GM19463 (cell line): ENCODE data around the gene NEGR1.

Source experiments
- ATAC-seq: cut with Tn5 transposase; IDR thresholded peaks from one replicate; pipeline ENCODE4 v1.9.1; 2021; ENCODE audit warnings: mild to moderate bottlenecking, moderate library complexity; ENCODE audit not compliant: unreplicated experiment

Gene NEGR1

DNA sequence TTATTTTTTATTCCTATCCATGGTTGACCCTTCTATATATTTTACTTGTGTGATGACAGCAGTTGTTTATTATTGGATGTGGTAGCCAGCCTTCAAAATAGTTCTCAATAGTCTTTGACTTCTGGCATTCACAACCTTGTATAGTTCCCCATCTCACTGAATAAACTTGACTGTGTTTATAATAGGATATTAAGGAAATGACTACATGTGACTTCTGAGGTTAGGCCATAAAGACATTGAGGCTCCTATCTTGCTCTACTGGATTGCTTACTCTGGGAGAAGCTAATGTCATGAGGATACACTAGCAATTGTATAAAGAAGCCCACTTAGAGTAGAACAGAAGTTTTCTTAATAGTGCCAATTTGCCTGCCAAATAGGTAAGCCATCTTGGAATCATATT, 231.8 kb downstream of the NEGR1 start:
- ATAC-seq: no peak

DNA sequence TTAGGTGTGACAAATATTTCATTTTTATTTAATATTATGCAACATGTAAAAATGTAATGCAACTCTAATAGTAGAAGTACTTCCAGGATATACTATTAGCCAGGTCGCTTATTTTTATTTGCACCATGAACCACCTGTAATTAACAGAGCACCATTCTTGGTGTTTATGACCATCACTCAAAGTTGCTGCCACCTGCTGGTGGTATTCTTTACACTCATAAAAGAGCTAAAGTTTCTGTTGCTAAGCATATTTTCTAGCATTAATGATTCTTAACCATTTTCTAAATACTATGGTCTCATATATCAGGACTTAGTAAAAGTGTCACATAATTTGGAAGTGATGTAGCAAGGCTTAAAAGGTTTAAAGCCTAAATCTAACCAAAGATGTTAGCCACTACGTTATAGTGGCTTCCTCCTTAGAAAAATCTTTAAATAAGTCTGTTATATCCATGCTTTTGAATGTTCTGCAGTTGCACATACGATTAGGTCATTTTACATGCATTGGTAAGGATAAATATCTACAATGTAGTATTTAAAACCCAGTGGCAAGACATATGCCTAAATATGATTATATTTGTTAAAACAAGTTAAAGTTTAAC, 244.5 kb downstream of the NEGR1 start:
- ATAC-seq: peak; percentile 72

DNA sequence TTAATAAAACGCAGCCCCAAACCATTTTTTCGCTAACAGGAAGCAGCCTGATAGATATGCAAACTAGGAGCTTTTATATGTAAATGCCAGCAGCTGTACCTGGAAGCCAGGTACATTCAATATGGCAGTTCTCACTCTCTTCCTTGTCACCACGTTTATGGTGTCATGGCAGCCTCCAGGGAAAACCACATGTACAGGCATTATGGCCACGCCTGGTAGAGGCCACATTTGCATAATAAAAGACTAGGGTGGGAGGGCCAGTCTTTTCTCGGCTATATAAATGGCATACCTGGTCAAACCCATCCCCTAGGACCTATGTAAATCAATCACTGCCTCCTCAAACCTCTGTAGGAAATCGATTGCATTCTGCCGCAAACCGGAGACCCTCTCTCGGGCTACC, 247.5 kb downstream of the NEGR1 start:
- no peak for ATAC-seq

DNA sequence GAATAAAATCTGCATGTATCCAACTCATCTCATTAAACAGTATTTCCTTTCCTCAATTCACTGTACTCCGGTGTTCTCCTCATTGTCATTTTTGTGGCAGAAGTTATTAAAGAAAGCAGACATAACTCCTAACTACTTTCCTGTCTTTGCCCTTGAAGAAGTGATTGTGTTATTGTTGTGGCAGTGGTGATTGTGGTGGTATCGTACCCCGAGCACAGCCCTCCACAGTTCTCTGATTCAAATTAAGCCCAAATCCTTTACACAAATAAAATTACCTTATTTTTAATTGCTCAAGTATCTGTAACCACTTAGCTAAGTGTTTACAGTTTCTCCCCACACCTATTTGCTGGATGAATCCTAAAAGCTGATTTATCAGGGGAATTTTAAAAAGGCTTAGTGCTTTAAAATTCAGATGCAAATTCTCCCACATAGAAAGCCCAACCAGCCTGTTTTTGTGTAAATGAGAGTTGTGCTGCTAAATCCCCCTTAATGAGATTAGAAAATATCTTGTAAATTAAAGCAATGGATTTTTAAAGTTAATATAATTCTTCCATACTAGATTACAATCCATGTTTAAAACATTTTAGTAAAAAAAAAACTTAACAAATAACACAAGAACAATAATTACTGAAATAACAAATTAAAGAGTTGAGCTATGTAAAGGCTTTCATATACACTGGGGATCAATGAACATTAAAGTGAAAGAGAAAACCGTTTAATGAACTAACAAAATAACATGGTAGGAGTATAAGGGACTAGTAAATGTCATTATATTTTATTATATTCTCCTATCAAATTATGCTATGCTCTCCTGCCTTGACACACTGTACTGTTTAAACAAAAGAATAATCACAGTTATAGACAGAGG, 259.0 kb downstream of the NEGR1 start:
- ATAC-seq: no peak

DNA sequence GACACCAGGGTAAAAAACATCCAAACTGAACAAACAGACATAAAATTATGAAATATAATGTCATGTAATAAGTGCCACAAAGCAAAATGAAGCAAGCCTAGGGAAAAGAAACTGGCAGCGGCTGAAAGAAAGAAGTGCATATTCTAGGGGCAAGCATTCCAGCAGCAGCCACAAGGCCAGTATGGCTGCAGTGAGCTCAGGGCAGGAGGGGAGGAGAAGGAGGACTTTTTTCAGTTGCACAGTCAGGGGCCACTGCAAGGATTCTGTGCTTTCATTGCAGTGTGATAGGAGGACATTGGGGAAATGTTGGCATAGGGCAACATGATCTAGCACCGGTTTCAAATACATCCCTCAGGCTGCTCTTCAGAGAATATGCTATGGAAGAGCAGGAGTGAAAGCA, 263.8 kb downstream of the NEGR1 start:
- no peak for ATAC-seq

DNA sequence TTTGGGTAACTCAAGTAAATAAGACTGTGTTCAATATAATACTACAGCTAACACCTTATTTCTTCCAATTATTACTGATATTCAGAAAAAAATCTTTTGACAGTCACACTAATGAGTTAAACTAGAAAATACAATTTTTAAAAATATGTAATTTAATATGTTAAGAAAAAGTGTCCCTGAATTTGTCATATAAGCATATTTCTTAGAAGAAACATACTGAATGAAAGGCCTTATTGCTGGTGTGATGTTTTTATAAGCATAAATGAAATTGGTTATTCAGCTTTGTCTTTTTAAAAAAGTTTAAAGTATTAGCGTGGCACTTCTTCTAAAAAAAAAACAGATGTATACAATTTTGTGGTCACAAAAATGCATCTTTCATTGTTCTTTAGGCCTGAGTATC, 267.3 kb downstream of the NEGR1 start:
- no peak for ATAC-seq

DNA sequence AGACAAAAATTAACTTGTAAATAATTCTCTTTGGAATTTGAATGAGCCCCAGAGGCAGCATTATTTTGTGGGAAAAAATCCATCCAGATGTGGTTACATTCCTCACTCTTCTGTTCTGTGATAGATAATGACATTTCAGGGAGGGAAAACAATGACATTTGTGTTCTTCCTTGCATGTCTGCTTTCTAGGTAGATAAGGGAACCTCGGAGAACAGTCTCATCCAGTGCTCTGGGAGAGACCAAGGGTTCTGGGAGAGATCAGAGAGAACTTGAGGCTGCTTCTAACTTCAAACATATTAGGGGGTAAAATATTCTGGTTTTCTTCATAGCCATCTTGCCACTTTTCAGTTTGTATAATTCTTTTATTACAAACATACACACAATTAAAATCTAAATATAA, 269.2 kb downstream of the NEGR1 start:
- ATAC-seq: no peak

DNA sequence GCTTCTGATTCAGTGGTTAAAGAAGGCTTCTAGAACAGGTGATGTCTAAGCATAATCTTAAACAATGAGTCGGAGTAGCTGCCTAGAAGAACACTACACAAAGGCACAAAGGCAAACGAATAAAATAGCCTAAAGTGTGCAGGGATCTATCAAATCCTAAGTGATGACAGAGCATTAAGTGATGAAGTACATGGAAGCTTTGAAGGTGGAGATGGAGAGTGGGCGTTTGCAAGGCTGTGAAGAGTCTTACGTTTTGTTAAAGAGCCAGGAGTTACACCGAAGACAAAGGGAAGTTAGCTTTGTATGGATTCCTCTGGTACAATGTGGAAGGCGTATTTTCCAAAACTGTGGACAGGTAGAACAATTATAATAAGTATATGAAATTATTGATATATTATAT, 270.6 kb downstream of the NEGR1 start:
- ATAC-seq: no peak

DNA sequence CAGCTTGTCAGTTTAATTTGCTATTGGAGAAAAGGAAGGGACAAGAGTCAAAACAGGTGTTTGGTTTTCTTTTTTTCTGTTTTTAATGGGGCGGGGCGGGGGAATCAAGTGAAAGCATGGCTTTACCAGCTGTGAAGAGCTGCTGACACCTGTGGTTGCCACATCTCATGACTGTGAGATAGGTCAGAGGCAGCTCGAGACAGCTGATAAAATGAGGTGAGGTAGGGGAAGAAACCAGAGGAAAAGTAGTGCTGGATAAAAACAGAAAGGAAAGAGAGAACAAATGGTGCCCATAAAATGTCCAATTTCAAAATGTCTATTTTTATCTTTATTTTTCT, 272.3 kb downstream of the NEGR1 start:
- ATAC-seq: no peak

DNA sequence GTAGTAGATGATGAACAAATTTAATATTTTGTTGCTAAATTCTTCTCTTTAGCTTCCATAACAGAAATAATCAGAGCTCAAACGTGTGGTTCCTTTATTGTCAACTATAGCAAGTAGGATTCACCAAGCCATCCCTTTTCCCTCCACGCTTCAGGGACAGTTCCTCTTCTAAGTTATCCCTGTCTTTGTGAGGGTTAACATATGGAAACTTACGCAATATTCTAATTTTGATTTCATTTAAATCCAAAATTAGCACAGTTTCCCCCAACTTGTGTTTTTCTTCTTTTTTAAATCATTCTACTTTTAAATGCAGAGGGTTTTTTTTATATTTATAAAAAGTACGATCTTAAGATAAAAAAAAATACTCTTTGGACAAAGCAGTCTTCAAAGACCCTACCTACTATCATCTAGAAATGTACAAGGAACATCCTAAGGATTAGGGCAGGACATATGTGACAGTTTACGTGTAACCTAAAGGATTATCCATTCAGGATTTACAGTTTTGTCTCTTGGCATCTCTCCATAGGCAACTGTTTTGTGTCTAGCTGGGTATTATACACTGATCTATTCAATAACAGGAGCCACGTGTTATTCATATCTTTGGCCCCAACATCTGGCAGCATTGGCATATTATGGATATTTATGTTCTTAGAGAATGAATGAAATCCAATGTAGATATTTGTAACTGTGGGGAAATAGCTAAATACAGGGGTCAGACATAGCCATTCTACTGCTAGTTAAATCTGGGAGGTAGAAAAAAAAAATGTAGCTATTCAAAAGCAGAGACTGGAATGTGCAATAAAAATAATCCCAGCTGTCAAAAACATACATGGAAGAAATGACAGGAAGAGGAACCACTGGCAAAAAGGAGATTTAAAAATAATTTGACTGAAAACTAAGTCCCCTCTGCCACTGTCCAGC, 272.9 kb downstream of the NEGR1 start:
- no peak for ATAC-seq

DNA sequence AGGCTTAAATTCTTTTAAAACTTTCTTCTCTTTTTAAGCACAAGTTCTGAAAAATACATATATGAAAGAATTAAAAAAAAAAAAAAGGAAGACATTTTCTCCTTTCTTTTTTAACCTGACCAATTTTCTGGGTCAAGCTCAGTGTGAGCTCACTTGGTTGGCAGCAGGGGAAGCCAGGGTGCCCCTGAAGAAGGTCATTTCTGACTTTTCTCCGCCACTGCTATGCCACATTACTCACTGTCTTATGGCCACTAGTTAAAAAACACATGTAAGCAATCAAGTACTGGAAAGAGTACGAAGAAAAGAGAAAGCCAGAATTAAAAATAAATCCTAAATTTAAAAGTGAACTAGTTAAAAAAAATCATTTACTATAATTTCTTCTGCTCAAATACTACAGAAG, 275.0 kb downstream of the NEGR1 start:
- no peak for ATAC-seq

DNA sequence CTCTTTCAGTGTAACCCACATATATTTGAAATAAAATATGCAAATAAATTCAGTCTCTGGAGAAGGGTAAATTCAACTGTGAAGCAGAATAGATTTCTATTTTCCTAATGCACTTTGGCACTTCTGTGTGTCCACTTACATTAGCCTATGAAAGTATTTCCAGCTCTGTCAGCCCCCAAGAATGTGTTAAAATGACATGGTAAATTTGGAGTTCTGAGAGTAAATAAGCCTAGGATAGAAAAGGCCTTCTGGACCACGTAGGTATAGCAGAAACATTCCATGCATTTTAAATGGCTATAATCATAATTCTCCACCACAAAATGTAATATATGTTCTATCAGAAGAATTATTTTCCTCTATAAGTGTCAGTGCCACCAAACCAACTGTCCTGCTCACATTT, 276.2 kb downstream of the NEGR1 start:
- no peak for ATAC-seq

DNA sequence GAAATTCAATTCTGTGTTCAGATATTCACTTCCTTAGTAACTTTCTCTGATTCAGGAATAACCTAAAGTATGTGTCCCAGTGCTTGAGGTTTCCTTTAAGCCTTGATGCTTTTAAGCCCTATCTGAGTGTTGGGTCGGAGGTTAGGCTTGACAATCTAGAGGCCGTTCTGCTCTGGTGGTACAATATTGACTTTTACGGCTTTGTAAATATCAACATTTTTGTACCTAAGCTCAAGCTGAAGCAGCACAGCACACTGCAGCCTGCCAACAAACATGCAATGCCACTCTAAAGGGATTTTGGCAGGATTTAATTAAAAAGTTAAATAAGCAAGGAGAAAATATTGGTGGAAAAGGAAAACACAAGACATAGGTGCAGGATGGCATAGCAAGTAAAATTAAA, 279.2 kb downstream of the NEGR1 start:
- no peak for ATAC-seq

DNA sequence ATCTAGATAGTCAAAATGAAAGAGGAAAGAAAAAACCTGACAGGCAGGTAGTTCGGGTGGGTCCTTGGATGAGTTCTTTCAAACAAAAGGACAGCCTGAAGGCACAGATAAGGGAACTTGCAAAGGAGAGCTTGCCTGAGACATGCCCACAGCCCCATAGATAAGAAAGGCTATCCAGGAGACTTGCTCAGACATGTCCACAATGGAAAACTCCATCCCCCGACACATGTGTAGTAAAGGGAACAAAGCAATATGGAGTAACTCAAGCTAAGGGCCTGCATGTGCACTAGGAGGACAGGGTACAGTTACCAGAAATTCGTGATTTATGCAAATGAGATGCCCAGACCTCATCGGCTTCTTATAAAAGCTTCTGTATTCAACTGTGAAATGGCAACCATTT, 281.5 kb downstream of the NEGR1 start:
- no peak for ATAC-seq

DNA sequence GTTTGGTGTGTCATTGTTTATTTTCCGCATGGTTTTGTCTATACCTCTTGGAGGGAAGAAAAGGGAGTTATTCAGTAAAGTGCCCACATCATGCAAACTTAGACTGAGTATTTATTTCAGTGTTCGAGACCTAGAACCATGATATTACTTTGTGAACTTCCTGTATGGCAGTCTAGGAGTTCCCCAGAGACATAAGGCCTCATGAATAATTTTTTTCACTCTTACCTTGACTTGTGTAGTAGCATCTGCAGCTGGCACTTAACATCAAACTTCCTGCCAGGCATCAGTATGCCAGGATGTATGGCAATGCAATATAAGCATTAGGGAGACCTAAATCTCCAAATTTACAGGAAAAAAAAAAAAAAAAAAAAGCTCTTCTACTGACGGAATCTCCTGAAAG, 287.7 kb downstream of the NEGR1 start:
- ATAC-seq: no peak

DNA sequence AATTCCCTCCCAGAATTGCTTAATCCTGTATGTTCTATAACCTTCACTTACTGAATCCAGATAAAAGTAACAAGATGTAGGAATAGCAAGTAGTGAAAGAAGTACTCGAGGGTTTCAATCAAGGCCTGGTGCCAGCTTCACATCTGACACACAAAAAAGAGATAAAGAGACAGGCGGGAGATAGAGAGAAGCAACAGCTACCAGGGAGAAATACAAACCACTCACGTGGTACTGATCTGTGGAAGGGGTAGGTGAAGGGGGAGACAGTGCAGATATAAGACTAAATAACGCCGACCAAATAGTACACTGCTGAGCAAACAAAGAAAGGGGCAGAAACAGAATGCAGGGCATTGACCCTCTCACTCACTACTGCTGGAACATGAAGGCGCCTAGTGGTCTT, 295.2 kb downstream of the NEGR1 start:
- ATAC-seq: no peak

DNA sequence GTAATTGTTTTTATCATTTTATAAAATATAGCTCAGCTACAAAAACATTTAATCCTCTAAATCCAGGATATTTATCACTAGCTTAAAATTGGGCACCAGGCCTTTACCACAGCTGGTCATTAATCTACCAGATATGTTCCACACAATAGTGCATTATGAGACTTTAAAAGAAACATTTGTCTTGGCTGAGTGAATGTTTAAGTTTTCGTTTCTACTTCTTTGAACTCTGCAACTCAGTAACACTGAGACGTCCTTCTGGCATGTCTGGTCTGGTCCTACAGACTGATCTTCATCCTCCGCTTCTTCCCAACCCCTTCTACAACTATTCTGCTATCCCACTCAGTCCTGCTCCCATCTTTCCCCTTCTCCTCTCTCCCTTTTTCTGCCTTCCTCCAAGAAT, 296.2 kb downstream of the NEGR1 start:
- no peak for ATAC-seq

DNA sequence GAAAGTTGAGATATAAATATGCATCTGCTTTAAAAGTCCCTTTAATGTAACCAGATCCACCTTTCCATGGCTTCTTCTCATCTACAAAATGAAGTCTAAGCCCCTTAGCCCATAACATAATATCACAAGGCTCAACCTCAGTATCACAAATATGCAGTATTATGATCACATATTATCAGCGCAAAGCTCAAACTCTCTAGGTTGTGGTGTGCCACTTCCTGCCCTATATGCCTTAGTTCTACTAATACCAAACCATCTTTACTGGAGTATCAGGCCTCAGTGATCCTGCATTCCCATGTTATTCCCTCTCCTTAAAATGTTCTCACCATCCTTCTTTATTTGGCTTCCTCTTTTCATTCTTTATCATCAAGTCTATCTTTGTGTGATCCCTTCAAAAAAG, 301.8 kb downstream of the NEGR1 start:
- ATAC-seq: no peak

DNA sequence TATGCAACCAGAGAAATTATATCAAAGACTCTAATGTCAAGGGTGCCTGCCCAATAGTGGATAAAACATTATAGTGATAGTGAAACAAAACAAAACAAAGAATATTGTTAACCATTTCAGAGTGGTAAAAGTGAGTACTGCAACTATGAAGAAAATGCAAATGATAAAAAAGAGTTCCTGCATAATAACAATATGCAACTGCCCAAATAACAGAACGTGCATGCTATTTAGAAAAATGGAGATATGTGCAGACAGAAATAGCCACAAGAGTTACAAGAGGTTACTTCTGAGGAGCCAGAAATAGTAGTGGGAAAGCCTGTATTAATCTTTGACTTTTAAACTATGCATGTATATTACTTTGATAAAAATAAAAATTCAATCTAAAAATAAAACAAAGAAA, 302.5 kb downstream of the NEGR1 start:
- no peak for ATAC-seq

DNA sequence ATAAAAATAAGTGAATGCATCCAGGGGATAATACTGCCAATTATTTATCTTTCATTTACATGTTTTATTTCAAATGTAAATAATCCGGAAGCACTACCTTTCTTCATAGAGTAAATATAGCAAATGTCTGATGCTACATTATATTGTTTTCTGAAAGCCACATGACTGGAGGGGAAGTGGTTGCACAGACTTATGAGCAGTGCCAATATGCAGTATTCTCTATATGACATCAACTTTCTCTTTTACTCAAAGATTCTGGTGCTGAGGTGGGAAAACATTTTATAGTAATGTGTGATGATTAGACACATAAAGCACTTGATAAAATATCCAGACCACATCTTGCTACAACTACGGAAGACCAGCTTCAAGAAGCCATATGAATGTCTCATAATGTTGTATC, 314.7 kb downstream of the NEGR1 start:
- peak; percentile 86 for ATAC-seq

DNA sequence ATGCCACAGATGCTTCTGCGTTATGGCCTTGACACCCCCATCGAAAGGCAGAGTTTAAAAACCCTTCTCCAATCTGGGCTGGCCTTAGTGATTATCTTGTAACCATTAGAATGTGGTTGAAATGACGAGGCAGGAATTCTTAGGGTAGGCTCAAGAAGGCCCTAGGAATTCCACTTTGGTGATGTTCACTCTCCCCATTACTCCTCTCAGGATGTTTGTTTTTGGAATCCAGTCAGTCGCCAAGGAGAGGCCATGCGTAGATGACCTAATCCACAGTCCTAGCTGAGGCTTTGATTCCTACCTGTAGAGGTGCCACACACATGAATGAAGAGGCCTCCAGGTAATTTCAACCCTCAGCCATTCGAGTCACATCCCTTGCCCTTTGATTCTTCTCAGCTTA, 318.2 kb downstream of the NEGR1 start:
- ATAC-seq: no peak
